GM23338 (cell line): Measurements from ENCODE around the gene MNX1. TPM values are rescaled to one million over a fixed set of nuclear protein-coding genes. Genes with fewer than 3 reads are reported as not detected.
A peak's percentile ranks its signal among the peaks of the same experiment; 100 is the strongest.

Experiments
- ATAC-seq: fragments of 200-7000 bp; cut with Tn5 transposase; 3 replicates; pipeline ENCODE4 v1.9.1; 2020
- DNase-seq: peaks from one replicate; pipeline ENCODE4 v3.0.0-alpha.2; 2015; ENCODE audit warnings: low spot score
- H2AFZ ChIP-seq: fragments of 200-600 bp; sonication (generic); 2 replicates; pipeline ENCODE4 v1.8.0; 2016; ENCODE audit warnings: antibody characterized with exemption, mild to moderate bottlenecking, moderate library complexity
- H3F3A ChIP-seq: fragments of 200-600 bp; sonication (generic); replicated peaks from 2 replicates; pipeline ENCODE4 v1.8.0; 2017; ENCODE audit warnings: antibody characterized with exemption, mixed run types, low read depth
- H3K27ac ChIP-seq: fragments of 200-600 bp; sonication (generic); 2 replicates; pipeline ENCODE4 v1.6.1; 2016; ENCODE audit warnings: low read depth
- H3K27me3 ChIP-seq: fragments of 200-600 bp; sonication (generic); 2 replicates; pipeline ENCODE4 v1.8.0; 2016; ENCODE audit warnings: mild to moderate bottlenecking, mixed run types, moderate library complexity; ENCODE audit not compliant: insufficient read depth
- H3K36me3 ChIP-seq: fragments of 200-600 bp; sonication (generic); 2 replicates; pipeline ENCODE4 v1.8.0; 2016; ENCODE audit warnings: mild to moderate bottlenecking; ENCODE audit not compliant: insufficient read depth
- H3K4me1 ChIP-seq: fragments of 200-600 bp; sonication (generic); 2 replicates; pipeline ENCODE4 v1.8.0; 2016; ENCODE audit warnings: mild to moderate bottlenecking, moderate library complexity; ENCODE audit not compliant: insufficient read depth
- H3K4me2 ChIP-seq: fragments of 200-600 bp; sonication (generic); 2 replicates; pipeline ENCODE4 v1.7.1; 2017; ENCODE audit warnings: mixed run types
- H3K4me3 ChIP-seq: fragments of 200-600 bp; sonication (generic); 2 replicates; pipeline ENCODE4 v1.6.1; 2016; ENCODE audit warnings: mixed run types
- H3K79me2 ChIP-seq: fragments of 200-600 bp; sonication (generic); replicated peaks from 2 replicates; pipeline ENCODE4 v1.8.0; 2017; ENCODE audit warnings: mild to moderate bottlenecking; ENCODE audit not compliant: insufficient read depth
- H3K9me2 ChIP-seq: fragments of 200-600 bp; sonication (generic); 2 replicates; pipeline ENCODE4 v1.8.0; 2017; ENCODE audit not compliant: insufficient read depth
- H4K20me1 ChIP-seq: fragments of 200-600 bp; sonication (generic); replicated peaks from 2 replicates; pipeline ENCODE4 v1.8.0; 2017; ENCODE audit warnings: mild to moderate bottlenecking; ENCODE audit not compliant: insufficient read depth
- H3K27ac Mint-ChIP-seq: 2 replicates; pipeline ENCODE4 v1.8.0; 2020; ENCODE audit warnings: inconsistent platforms, mild to moderate bottlenecking, moderate library complexity, mixed read lengths
- H3K27me3 Mint-ChIP-seq: 3 replicates; pipeline ENCODE4 v1.8.0; 2022; ENCODE audit warnings: low read depth, mild to moderate bottlenecking, moderate library complexity, mixed read lengths, inconsistent platforms; ENCODE audit not compliant: insufficient read depth, poor library complexity
- H3K36me3 Mint-ChIP-seq: 3 replicates; pipeline ENCODE4 v1.8.0; 2021; ENCODE audit warnings: low read depth, mild to moderate bottlenecking, inconsistent platforms, moderate library complexity, mixed read lengths
- H3K4me1 Mint-ChIP-seq: 3 replicates; pipeline ENCODE4 v1.8.0; 2020; ENCODE audit warnings: mild to moderate bottlenecking, inconsistent platforms, mixed read lengths
- H3K4me3 Mint-ChIP-seq: 3 replicates; pipeline ENCODE4 v1.8.0; 2021; ENCODE audit warnings: moderate library complexity, mild to moderate bottlenecking, inconsistent platforms, mixed read lengths
- H3K9me3 Mint-ChIP-seq: 3 replicates; pipeline ENCODE4 v1.8.0; 2020; ENCODE audit warnings: moderate library complexity, mild to moderate bottlenecking, inconsistent platforms, mixed read lengths
- ETS1 ChIP-seq: IDR thresholded peaks from 2 replicates; pipeline ENCODE4 v1.6.1; 2016; ENCODE audit warnings: antibody characterized with exemption
- EZH2phosphoT487 ChIP-seq: fragments of 200-600 bp; sonication (generic); IDR thresholded peaks from one replicate; pipeline ENCODE4 v1.8.1; 2018; ENCODE audit warnings: antibody characterized with exemption; ENCODE audit not compliant: unreplicated experiment
- JUNB ChIP-seq: IDR thresholded peaks from one replicate; pipeline ENCODE4 v1.6.1; 2016; ENCODE audit warnings: antibody characterized with exemption; ENCODE audit not compliant: unreplicated experiment
- POLR2AphosphoS5 ChIP-seq: IDR thresholded peaks from 2 replicates; pipeline ENCODE4 v1.6.1; 2016; ENCODE audit warnings: antibody characterized with exemption, low read depth
- STAT1 ChIP-seq: IDR thresholded peaks from one replicate; pipeline ENCODE4 v1.6.1; 2016; ENCODE audit warnings: antibody characterized with exemption; ENCODE audit not compliant: unreplicated experiment
- ZNF331 ChIP-seq: fragments of 250-450 bp; sonication (Bioruptor Pico); IDR thresholded peaks from 2 replicates; pipeline ENCODE4 v1.5.0; 2020; ENCODE audit warnings: low read depth, mild to moderate bottlenecking, moderate library complexity
- ZNF462 ChIP-seq: fragments of 250-450 bp; sonication (Bioruptor Pico); IDR thresholded peaks from 2 replicates; pipeline ENCODE4 v1.5.0; 2020; ENCODE audit warnings: mild to moderate bottlenecking, moderate library complexity
- polyA plus RNA-seq: library from polyadenylated mRNA; unstranded; fragments of >200 nt; fragmentation: Nextera tagmentation; extraction: Ambion mirVana; gene quantifications from 2 replicates; pipeline ENCODE4 v1.2.1, GENCODE V29; 2016
- total RNA-seq: library from RNA; depleted of rRNA; stranded (reverse); fragments of >200 nt; shearing (Covaris generic); gene quantifications from 2 replicates; pipeline ENCODE4 v1.2.3, GENCODE V29; 2014

MNX1 gene
- total and polyA plus RNA-seq, 2 experiments from 2014 or later = 0.14 to 0.24 TPM

GRCh38 chr7:157041514-157042277 lies 31.2 kb upstream of the MNX1 start:
- TF ChIP-seq ZNF331 (CRISPR knock-in tag) = no peak
- TF ChIP-seq POLR2AphosphoS5 = no peak
- TF ChIP-seq ZNF462 (CRISPR knock-in tag) = no peak
- TF ChIP-seq JUNB = no peak
- no peak for TF ChIP-seq EZH2phosphoT487
- H3K27ac Mint-ChIP-seq = no peak overlapping the region

GRCh38 chr7:157041004-157041403 lies 30.5 kb upstream of the MNX1 start:
- H3K36me3 Mint-ChIP-seq = no peaks in the 10 kb centered on the region
- H3K4me1 Mint-ChIP-seq = peaks cover 10% of the 10 kb centered on the region
- peak; percentile 32 for ATAC-seq
- H3K79me2 ChIP-seq = no peaks in the 10 kb centered on the region
- no peaks in the 10 kb centered on the region for H3F3A ChIP-seq
- H3K27ac ChIP-seq = no peak overlapping the region
- H3K27me3 Mint-ChIP-seq = peaks cover 12% of the 10 kb centered on the region
- no peaks in the 10 kb centered on the region for H4K20me1 ChIP-seq
- no peaks in the 10 kb centered on the region for H3K9me2 ChIP-seq
- 0 out of 2 replicates have a peak, but pooled peaks cover 5% of the 10 kb centered on the region for H3K4me1 ChIP-seq
- no peak overlapping the region for H3K4me2 ChIP-seq
- peak; percentile 25 for DNase-seq
- no peaks in the 10 kb centered on the region for H3K27me3 ChIP-seq
- H3K36me3 ChIP-seq = no peaks in the 10 kb centered on the region
- no peak overlapping the region for H3K4me3 ChIP-seq
- no peak overlapping the region for H3K27ac Mint-ChIP-seq
- H2AFZ ChIP-seq = no peak overlapping the region; the same call in 1 of the 2 replicates
- peaks cover 3% of the 10 kb centered on the region for H3K9me3 Mint-ChIP-seq
- no peak overlapping the region for H3K4me3 Mint-ChIP-seq
- TF ChIP-seq STAT1 = no peak
- TF ChIP-seq EZH2phosphoT487 = no peak
- TF ChIP-seq ETS1 = no peak

More at GRCh38 chr7:157041514-157042277, 31.2 kb upstream of the MNX1 start:
- no peaks in the 10 kb centered on the region for H3F3A ChIP-seq
- Mint-ChIP-seq H3K4me1 (peaks cover 10% of the 10 kb centered on the region), H3K9me3 (peaks cover 3% of the 10 kb centered on the region; the same call in 2 of the 3 replicates), H3K27me3 (peaks cover 12% of the 10 kb centered on the region), H3K36me3 (no peaks in the 10 kb centered on the region), H3K4me3 (no peak overlapping the region)
- H3K36me3 ChIP-seq = no peaks in the 10 kb centered on the region
- H3K27me3 ChIP-seq = no peaks in the 10 kb centered on the region
- no peak overlapping the region for H3K27ac ChIP-seq
- H3K4me2 ChIP-seq = no peak overlapping the region
- H3K79me2 ChIP-seq = no peaks in the 10 kb centered on the region
- ATAC-seq (no peak), DNase-seq (no peak)
- H3K4me1 ChIP-seq = 0 out of 2 replicates have a peak, but pooled peaks cover 5% of the 10 kb centered on the region
- H2AFZ ChIP-seq = no peak overlapping the region
- H3K9me2 ChIP-seq = no peaks in the 10 kb centered on the region
- H3K4me3 ChIP-seq = no peak overlapping the region
- H4K20me1 ChIP-seq = no peaks in the 10 kb centered on the region
